Measurements from ENCODE around the gene PIKFYVE. TPM values are rescaled to one million over a fixed set of nuclear protein-coding genes. Genes with fewer than 3 reads are reported as not detected.

Gene PIKFYVE
- total and polyA plus RNA-seq, 2 of the 8 experiments (the other 6 are each of a cell fraction or from before 2014, with no cell fraction given) = 8.8 to 33.5 TPM

DNA sequence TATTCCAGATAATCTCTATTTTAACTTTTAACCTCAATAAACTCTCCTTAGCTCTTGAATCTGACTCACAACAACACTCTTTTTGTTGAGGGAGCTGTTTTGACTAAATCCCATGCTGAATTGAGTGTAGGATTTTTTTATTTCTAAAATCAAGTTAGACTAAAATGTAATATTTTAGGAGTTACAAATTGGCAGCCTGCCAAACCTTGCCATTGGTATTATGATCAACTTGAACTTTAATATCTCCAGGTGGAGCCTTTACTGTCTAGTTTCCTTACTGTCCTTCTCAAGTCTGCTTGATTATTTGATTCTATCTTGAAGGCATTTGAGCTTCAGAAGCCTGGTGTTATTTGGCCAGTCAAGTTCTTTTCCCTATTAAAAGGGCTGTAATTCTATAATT lies 8.7 kb downstream of the PIKFYVE start (continued):
- no peak for TF ChIP-seq BACH1 (IDR thresholded peaks at IDR 0.05; ENCODE audit: low read length)
